HG02840 (cell line): ENCODE results near the gene TRAM2.

ENCODE experiments used
- ATAC-seq: cut with Tn5 transposase; IDR thresholded peaks from one replicate; pipeline ENCODE4 v1.9.1; 2021; ENCODE audit warnings: mild to moderate bottlenecking, moderate library complexity, moderate number of reproducible peaks; ENCODE audit not compliant: unreplicated experiment, low FRiP score

TRAM2 gene

GRCh38 chr6:52548999-52549398 is 27.9 kb downstream of the TRAM2 start:
- ATAC-seq: no peak

- no peak for ATAC-seq
Measured at GRCh38 chr6:52548353-52548713, 28.5 kb downstream of the TRAM2 start.

DNA sequence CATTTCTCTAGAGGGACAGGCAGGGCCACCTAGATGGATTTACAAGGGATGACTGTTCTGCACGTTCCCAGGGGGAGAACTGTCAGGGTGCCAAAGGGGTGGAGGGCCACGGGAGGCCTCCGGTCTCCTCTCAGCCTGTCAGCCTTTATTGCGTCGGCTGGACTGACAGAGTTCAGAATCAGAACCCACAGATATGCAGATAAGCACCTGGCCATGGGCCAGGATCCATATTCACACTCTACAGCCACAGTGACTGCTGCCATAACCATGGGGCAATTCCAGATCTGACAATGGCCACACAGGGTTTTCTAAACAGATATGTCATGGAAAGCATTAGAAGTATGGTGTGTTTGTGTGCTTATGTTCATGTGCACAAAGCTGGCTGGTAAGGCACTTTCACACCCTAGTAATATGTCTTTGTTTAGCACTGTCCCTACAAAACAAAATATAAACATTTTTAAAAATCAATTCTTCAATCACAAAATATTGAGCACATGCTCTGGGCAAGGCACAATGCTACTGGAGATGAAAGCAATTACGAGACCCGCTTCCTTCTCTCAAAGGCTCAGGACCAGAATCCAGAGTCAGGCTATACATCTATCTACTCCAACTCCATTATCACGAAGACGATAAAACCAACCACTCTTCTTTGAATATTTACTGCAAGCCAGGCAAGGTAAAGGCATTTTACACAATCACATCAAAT is 29.1 kb downstream of the TRAM2 start:
- ATAC-seq: no peak

- ATAC-seq: peak; percentile 84
Measured at GRCh38 chr6:52546678-52547077, 30.2 kb downstream of the TRAM2 start.

- ATAC-seq: no peak
Measured at GRCh38 chr6:52546192-52546591, 30.7 kb downstream of the TRAM2 start.

DNA sequence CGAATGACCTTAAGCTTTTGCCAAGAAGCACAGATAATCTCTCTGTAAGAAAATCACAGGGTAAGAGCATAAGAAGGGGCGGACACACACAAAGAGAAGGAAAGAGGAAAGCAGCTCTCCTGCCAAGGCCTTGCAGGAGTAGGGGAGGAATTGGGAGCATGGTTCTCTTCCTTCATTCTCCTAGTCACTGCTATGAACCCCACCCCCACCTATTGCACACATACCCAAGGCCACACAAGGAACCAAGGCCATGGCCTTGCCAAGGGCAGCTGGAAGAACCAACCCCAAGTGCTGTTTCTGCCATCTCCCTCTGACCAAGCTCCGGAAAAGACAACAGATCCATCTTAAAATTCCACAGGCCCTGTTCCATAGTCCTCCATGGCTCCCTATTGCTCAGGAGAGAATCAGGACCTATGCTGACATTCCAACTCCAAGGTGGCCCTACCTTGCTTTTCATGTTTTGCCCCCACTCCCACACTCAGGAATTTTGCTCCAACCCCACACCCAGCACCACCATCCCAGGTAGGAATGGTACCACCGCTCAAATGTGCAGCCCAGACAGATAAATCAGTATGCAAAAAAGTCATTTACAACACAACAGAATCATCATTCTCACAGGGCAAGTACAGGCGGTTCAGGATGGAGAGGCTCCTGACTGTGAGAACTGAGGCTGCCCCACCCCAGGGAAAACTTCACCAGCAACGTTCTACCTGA is 31.3 kb downstream of the TRAM2 start:
- ATAC-seq: no peak

DNA sequence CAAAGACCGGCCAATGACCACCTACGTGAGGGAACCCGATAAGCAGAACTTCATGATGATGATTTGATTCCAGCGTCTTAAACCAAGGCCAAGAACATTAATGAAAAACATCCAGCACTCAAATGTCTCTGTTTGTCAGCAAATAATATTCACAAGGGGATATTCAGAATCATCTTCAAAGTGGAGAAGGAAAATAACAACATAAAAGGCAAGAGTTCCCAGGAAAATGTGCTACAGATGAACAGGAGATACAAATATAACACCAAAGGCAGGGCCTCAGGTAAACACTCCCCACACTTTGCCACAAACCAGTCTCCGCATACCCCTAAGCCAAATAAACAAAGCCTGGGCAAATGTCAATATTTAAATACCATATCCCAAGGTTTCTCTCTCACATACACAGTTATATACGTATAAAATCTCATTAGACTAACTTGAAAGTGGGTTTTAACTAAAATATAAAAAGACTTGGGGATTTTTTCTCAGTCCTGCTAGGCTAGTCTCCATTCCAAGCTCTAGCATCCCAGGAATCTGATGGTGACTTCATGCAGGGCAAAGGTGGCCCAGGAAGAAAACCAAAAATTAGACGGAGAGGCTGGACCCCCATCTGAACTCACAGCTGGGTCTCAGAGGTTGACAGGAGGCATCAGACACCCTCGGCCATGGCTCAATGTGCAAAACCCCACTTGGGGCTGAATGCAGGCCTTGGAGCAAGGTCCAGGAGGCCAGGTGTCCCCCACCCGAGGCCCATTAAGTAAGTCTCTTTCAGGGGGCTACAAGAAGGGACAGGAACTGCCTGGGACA is 32.1 kb downstream of the TRAM2 start:
- no peak for ATAC-seq

GRCh38 chr6:52543729-52544601 is 32.9 kb downstream of the TRAM2 start:
- ATAC-seq: no peak

DNA sequence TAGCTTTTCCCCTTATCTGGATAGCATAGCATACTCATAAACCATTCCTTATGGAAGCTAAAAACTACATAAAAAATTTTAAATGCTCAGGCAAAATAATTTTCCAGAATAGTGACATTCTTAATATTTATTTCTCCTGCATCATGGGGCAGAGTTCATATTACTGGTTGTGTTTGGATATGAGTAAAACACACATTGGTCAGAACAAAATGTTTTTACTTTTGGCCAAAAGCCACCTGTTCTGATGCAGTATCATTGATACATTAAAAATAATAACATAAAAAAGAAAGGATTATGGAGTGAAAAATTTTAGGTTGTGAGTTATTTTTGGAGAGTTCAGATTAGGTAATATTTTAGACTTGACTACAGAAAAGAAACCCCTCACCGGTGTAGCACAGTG is 33.6 kb downstream of the TRAM2 start:
- no peak for ATAC-seq

- no peak for ATAC-seq
Measured at GRCh38 chr6:52541135-52541534, 35.7 kb downstream of the TRAM2 start.

DNA sequence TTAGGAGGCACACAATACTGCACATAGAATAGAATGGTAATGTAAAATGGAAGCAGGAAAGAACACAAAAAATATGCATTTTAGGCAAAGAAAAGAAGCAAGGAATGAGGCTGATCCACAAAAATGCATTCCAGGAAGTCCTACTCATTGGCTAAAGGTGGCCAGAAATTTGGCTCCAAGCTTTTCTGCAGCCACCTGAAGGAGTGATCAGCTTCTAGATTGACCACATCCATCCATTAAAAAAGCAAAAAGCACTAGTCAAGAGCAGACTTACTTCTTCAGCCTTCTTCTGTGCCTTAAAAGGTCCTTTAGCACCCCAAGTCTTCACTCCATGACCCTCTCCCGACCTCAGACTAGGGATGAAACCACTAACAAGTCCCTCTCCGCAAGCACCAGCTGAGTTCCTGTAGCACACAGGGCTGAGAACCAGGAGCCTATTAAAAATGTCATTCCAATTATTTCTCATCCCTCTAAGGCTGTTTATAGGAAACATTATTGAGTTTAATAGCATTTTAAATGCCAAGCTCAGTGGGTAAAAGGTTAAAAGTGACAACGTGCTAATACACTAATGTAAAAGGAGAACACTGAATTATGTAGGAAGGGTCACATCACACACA is 36.5 kb downstream of the TRAM2 start:
- ATAC-seq: no peak

DNA sequence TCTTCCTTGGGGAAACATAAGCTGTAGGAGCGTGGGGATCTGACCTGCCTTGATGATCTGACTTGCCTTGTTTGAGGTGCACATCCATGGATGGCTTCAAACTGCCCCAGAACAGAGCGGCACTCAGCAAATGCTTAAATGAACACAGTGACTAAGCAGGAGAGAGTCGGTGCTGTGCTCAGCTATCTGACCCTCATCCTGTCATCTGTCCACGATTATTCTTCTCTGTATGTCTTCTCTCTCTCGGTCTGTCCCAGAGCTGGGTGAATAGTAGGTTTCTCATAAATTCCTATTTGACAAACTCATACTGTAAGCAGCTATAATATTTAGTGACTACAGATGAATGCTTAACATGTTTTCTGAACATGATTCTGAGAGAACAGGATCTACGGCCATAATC is 37.3 kb downstream of the TRAM2 start:
- no peak for ATAC-seq

GRCh38 chr6:52538901-52539354 is 37.9 kb downstream of the TRAM2 start:
- no peak for ATAC-seq

DNA sequence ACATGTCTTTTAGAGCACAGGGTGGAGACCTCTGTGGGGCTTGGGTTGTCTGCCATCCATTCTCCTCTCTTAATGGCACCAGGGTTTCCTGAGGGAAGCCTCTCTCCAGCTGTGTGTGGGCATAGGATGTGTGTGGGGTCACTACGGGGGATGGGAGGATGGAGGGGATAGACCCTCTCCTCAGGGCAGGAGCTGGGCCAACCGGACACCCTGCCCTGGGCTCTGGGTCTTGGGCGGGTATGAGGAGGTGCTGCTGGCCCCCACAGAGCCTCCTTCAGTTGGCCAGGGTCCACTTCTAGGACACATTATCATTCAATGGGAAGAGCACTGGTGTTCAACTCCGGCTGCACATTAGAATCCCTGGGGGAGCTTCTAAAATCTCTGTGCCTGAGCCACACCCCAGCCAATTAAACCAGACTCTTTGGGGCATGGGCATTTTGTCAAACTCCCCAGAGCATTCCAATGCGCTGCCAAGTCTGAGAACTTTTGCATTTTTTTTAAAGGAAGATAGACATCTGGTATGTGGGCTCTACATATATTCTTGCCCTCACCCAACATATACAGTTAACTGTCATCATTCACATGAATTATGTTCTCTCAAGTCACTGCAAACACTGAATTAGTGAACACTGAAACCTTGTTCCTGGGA is 38.5 kb downstream of the TRAM2 start:
- ATAC-seq: no peak

DNA sequence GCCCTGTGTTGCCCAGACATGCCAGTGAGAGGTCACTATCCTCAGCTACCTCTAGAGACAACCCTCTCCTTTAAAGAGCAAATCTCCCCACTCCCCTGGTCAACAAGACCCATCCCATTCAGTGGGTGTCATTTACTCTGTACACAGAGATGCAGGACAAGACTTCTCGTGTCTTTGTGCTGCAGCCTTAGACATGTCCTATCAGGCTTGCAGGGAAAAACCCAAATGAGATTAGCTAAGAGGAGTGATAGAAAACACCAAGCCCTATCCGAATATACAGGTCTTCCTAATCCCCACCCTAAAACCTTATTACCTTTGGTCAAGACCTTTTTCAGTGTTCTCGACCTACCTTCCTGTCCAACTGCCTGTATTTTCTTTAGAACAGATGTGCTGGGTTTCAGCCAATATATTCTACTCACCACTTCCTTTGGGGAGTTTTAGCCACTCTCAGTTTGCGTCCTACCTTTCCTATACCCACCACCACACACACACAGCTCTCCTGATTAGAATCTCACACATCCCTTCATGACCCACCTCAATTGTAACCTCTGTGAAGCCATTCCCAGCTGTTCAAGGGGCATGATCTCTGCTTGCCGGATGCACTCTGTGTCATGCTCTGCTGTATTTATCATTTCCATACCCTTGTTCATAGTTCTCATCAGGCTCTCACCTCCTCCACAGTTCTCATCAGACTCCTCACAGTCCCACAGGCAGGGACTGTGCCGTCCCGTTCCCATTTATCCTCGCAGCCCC is 39.7 kb downstream of the TRAM2 start:
- ATAC-seq: peak; percentile 51

GRCh38 chr6:52536424-52536916 is 40.4 kb downstream of the TRAM2 start:
- peak; percentile 37 for ATAC-seq

DNA sequence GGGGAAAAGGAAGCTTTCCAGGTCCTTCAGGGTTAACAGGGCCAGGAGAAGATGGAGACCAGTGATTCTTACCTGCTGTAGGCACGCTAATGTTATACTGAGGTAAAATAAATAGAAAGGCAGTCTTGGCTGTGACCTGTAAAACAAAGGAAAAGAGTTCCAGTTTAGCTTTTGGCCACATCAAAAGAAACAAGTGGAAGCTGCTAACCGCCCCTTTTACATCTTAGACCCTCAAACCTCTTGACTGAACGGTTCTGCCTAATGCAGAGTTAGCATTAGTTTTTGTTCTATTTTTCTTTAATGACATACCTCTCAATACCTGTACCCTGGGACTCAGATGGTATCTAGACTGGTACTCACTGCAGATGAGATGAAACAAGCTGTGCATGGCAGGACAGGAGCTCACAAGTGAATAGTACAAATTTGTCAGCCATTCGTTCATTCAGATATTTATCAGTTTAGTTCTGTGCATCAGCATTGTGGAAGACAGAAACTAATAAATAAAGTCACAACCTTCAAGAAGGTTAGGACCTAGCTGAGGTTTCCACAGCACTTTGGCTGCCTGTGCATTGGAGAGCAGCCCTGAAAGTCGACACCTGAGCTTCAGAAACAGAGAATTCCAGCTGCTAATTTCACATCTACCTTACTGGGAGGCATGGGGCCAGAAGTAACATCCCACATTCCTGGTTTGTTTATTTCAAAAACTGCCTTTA is 41.0 kb downstream of the TRAM2 start:
- no peak for ATAC-seq

DNA sequence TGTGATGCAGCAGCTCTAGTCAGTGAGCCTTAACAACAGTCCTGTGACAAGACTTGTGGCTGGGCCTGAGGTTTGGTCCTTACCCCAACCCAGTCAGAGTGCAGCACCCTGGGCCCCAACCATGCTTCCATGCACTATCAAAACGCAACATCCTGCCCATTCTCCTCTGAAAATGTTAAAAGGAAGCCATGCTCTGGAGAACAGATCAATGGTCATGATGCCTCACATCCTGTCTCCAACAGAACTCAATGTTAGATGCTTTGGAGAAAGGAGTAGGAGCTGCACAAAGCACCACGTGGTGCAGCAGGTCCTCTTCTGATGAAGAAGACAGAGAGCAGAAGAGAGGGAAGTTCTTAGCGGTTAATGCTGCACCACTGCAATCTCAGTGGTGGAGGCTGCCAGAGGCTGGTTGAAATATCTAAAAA is 41.9 kb downstream of the TRAM2 start:
- no peak for ATAC-seq
